ENCODE measurements around the gene EIF2A. TPM values are rescaled to one million over a fixed set of nuclear protein-coding genes. Genes with fewer than 3 reads are reported as not detected.

The EIF2A gene
- total and polyA plus RNA-seq, 2 of the 13 experiments (the other 11 are each of a cell fraction or from before 2014, with no cell fraction given) = 124 to 139 TPM

DNA sequence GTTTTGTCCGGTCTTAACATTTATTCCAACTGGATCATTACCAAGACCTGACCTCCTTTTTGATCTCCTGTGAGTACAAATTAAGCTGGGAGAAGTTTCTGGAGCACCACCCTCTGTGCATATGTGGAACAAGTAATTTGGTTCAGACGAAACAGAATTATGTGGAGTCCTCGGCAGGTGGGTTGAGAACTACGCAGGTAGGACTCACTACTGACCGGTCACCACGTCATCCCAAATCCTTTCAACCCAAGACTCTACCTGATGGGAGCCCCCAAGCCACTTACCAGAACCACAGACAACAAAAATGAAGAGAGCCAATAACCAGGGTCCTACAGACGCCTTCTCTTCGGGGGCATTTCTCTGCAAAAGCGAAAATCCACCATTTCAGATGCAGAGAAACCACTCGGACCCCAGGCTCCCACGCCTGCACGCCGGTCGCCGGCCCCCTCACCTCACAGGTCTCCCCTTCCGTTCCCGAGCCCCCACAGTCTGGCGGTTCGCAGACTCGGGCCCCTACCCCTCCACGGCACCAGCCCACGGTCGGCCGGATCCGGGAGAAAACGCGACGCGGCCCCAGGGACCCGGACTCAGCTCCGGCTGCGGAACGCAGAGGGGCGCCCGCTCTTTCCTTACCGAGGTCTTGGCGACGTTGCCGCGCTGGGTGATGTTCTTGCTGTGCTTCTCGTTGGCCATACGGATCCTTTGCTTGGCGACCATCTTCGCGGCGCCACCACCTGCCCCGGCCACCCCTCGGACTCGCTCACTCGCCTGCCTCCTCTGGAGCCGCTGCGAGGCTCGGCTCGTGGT is 965 bp upstream of the EIF2A start (continued):
- TF ChIP-seq, protein P1, sequence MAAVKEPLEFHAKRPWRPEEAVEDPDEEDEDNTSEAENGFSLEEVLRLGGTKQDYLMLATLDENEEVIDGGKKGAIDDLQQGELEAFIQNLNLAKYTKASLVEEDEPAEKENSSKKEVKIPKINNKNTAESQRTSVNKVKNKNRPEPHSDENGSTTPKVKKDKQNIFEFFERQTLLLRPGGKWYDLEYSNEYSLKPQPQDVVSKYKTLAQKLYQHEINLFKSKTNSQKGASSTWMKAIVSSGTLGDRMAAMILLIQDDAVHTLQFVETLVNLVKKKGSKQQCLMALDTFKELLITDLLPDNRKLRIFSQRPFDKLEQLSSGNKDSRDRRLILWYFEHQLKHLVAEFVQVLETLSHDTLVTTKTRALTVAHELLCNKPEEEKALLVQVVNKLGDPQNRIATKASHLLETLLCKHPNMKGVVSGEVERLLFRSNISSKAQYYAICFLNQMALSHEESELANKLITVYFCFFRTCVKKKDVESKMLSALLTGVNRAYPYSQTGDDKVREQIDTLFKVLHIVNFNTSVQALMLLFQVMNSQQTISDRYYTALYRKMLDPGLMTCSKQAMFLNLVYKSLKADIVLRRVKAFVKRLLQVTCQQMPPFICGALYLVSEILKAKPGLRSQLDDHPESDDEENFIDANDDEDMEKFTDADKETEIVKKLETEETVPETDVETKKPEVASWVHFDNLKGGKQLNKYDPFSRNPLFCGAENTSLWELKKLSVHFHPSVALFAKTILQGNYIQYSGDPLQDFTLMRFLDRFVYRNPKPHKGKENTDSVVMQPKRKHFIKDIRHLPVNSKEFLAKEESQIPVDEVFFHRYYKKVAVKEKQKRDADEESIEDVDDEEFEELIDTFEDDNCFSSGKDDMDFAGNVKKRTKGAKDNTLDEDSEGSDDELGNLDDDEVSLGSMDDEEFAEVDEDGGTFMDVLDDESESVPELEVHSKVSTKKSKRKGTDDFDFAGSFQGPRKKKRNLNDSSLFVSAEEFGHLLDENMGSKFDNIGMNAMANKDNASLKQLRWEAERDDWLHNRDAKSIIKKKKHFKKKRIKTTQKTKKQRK (IDR thresholded peaks at IDR 0.05; ENCODE audit: low read length) = no peak
- TF ChIP-seq ZNF33A (CRISPR knock-in tag; IDR thresholded peaks at IDR 0.05; ENCODE audit: borderline replicate concordance) (no peak; the same call in 1 of the 2 replicates), SETDB1 (CRISPR knock-in tag; IDR thresholded peaks at IDR 0.05; ENCODE audit: borderline replicate concordance) (no peak), ZNF619 (CRISPR knock-in tag; IDR thresholded peaks at IDR 0.05) (no peak; the same call in 1 of the 2 replicates), KDM5B (CRISPR knock-in tag; IDR thresholded peaks at IDR 0.05; ENCODE audit: borderline replicate concordance) (no peak), ZBTB7B (CRISPR knock-in tag; IDR thresholded peaks at IDR 0.05) (no peak), ZNF124 (CRISPR knock-in tag; IDR thresholded peaks at IDR 0.05) (no peak), POGZ (CRISPR knock-in tag; IDR thresholded peaks at IDR 0.05) (no peak), HNF4G (IDR thresholded peaks at IDR 0.05; ENCODE audit: borderline replicate concordance, low read depth, low read length) (no peak), HNF4G (CRISPR knock-in tag; IDR thresholded peaks at IDR 0.05; ENCODE audit: borderline replicate concordance, low read depth) (no peak; the same call in 1 of the 2 replicates), ZNF598 (CRISPR knock-in tag; IDR thresholded peaks at IDR 0.05; ENCODE audit: borderline replicate concordance) (0 out of 2 replicates have a peak, but pooled peaks have one; percentile 9), TOPORS (CRISPR knock-in tag; IDR thresholded peaks at IDR 0.05) (no peak), ZNF274 (CRISPR knock-in tag; IDR thresholded peaks at IDR 0.05) (peak; percentile 41; the same call in 1 of the 2 replicates), ZFY (CRISPR knock-in tag; IDR thresholded peaks at IDR 0.05) (no peak), ZNF768 (CRISPR knock-in tag; IDR thresholded peaks at IDR 0.05) (no peak), ZNF616 (CRISPR knock-in tag; IDR thresholded peaks at IDR 0.05; ENCODE audit: low read depth) (0 out of 2 replicates have a peak, but pooled peaks have one; percentile 32), SPEN (CRISPR knock-in tag; IDR thresholded peaks at IDR 0.05; ENCODE audit: low read depth) (no peak), FOXP1 (IDR thresholded peaks at IDR 0.05) (no peak), FOXP1 (CRISPR knock-in tag; IDR thresholded peaks at IDR 0.05) (no peak)
- TF ChIP-seq, protein P2, sequence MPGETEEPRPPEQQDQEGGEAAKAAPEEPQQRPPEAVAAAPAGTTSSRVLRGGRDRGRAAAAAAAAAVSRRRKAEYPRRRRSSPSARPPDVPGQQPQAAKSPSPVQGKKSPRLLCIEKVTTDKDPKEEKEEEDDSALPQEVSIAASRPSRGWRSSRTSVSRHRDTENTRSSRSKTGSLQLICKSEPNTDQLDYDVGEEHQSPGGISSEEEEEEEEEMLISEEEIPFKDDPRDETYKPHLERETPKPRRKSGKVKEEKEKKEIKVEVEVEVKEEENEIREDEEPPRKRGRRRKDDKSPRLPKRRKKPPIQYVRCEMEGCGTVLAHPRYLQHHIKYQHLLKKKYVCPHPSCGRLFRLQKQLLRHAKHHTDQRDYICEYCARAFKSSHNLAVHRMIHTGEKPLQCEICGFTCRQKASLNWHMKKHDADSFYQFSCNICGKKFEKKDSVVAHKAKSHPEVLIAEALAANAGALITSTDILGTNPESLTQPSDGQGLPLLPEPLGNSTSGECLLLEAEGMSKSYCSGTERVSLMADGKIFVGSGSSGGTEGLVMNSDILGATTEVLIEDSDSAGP (CRISPR knock-in tag; IDR thresholded peaks at IDR 0.05; ENCODE audit: borderline replicate concordance) = no peak
- TF ChIP-seq, protein P3, sequence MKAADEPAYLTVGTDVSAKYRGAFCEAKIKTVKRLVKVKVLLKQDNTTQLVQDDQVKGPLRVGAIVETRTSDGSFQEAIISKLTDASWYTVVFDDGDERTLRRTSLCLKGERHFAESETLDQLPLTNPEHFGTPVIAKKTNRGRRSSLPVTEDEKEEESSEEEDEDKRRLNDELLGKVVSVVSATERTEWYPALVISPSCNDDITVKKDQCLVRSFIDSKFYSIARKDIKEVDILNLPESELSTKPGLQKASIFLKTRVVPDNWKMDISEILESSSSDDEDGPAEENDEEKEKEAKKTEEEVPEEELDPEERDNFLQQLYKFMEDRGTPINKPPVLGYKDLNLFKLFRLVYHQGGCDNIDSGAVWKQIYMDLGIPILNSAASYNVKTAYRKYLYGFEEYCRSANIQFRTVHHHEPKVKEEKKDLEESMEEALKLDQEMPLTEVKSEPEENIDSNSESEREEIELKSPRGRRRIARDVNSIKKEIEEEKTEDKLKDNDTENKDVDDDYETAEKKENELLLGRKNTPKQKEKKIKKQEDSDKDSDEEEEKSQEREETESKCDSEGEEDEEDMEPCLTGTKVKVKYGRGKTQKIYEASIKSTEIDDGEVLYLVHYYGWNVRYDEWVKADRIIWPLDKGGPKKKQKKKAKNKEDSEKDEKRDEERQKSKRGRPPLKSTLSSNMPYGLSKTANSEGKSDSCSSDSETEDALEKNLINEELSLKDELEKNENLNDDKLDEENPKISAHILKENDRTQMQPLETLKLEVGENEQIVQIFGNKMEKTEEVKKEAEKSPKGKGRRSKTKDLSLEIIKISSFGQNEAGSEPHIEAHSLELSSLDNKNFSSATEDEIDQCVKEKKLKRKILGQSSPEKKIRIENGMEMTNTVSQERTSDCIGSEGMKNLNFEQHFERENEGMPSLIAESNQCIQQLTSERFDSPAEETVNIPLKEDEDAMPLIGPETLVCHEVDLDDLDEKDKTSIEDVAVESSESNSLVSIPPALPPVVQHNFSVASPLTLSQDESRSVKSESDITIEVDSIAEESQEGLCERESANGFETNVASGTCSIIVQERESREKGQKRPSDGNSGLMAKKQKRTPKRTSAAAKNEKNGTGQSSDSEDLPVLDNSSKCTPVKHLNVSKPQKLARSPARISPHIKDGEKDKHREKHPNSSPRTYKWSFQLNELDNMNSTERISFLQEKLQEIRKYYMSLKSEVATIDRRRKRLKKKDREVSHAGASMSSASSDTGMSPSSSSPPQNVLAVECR (CRISPR knock-in tag; IDR thresholded peaks at IDR 0.05; ENCODE audit: borderline replicate concordance) = no peak
